B cell (primary cell): ENCODE data around the gene MRPL17.

Source experiments
- EZH2 ChIP-seq: IDR thresholded peaks from 2 replicates; pipeline ENCODE4 v1.6.1; 2012; ENCODE audit warnings: borderline replicate concordance, low read depth, mild to moderate bottlenecking, moderate library complexity, low read length; ENCODE audit not compliant: insufficient read depth, poor library complexity, severe bottlenecking
- TF ChIP-seq, protein P1 (sequence below): fragments of 200-600 bp; IDR thresholded peaks from one replicate; pipeline ENCODE4 v1.8.0; 2022; ENCODE audit warnings: antibody characterized with exemption, mild to moderate bottlenecking

DNA sequence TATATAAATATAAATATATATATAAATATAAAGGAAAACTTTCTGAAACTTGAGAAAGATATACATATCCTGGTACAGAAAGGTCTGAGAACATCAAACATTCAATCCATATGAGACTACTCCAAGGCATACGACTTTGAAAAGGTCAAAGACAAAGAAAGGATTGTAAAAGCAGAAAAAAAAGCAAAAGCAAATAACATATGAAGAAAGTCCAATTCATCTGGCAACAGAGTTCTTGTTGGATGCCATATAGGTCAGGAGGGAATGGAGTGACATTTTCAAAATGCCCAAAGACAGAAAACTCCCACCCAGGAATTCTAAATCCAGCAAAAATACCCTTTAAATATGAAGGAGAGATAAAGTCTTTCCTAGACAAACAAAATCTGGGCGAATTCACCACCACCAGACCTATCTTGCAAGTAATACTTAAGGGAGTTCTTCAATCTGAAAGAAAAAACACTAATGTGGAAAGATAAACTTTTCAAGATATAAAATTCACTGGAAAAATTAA lies 42.3 kb upstream of the MRPL17 start:
- no peak for TF ChIP-seq EZH2
- TF ChIP-seq, protein P1, sequence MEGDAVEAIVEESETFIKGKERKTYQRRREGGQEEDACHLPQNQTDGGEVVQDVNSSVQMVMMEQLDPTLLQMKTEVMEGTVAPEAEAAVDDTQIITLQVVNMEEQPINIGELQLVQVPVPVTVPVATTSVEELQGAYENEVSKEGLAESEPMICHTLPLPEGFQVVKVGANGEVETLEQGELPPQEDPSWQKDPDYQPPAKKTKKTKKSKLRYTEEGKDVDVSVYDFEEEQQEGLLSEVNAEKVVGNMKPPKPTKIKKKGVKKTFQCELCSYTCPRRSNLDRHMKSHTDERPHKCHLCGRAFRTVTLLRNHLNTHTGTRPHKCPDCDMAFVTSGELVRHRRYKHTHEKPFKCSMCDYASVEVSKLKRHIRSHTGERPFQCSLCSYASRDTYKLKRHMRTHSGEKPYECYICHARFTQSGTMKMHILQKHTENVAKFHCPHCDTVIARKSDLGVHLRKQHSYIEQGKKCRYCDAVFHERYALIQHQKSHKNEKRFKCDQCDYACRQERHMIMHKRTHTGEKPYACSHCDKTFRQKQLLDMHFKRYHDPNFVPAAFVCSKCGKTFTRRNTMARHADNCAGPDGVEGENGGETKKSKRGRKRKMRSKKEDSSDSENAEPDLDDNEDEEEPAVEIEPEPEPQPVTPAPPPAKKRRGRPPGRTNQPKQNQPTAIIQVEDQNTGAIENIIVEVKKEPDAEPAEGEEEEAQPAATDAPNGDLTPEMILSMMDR, result no peak
